Esophagus muscularis mucosa (tissue), 4 donors: Measurements from ENCODE around the gene EEPD1. TPM values are rescaled to one million over a fixed set of nuclear protein-coding genes. Genes with fewer than 3 reads are reported as not detected.

Experiments
- DNase-seq: peaks from one replicate; pipeline ENCODE4 v3.0.0-alpha.2; 2017; ENCODE audit errors: extremely low spot score
- H3K27ac ChIP-seq, 4 donors: fragments of 200-600 bp; sonication (generic); replicated peaks in 1 of 4; 1 replicate in 3 of 4; 2 replicates in 1 of 4; pipeline ENCODE4 v1.5.1; 2016 to 2019; ENCODE audit warnings: mild to moderate bottlenecking in 1 of 4
- H3K27me3 ChIP-seq, 4 donors: fragments of 200-600 bp; sonication (generic); one replicate each; pipeline versions ENCODE4 v1.5.1 to v1.6.0; 2016 to 2019
- H3K36me3 ChIP-seq, 4 donors: fragments of 200-600 bp; sonication (generic); one replicate each; pipeline ENCODE4 v1.5.1; 2016 to 2019
- H3K4me1 ChIP-seq, 4 donors: fragments of 200-600 bp; sonication (generic); one replicate each; pipeline ENCODE4 v1.5.1; 2016 to 2019
- H3K4me3 ChIP-seq, 4 donors: fragments of 200-600 bp; sonication (generic); 1 replicate in 2 of 4; 2 replicates in 2 of 4; pipeline ENCODE4 v1.5.1; 2016 to 2019; ENCODE audit warnings: mild to moderate bottlenecking in 4 of 4, moderate library complexity in 1 of 4
- H3K9me3 ChIP-seq, 4 donors: fragments of 200-600 bp; sonication (generic); 1 replicate in 3 of 4; 2 replicates in 1 of 4; pipeline ENCODE4 v1.5.1; 2016 to 2019
- EP300 ChIP-seq: sonication (generic); formaldehyde crosslinking; IDR thresholded peaks from one replicate; pipeline ENCODE4 v1.6.1; 2017; ENCODE audit warnings: antibody characterized with exemption
- POLR2A ChIP-seq: fragments of 450-650 bp; IDR thresholded peaks from one replicate; pipeline ENCODE4 v1.6.1; 2017; ENCODE audit warnings: antibody characterized with exemption, moderate library complexity, mild to moderate bottlenecking, low read depth
- POLR2AphosphoS5 ChIP-seq, 2 donors: sonication (generic); formaldehyde crosslinking; IDR thresholded peaks; one replicate each; pipeline ENCODE4 v1.6.1; 2017; ENCODE audit warnings: antibody characterized with exemption in 2 of 2
- WGBS: methylation state at CpG from one replicate; pipeline ENCODE4 v1.1.5; 2018; 5-methylcytosine and 5-hydroxymethylcytosine counted together
- intact Hi-C: fragments of 100-400 bp; cut with DNase I; formaldehyde crosslinking; loops from one replicate; pipeline ENCODE4 v1.15.1; 2023
- total RNA-seq, 4 donors: library from RNA; depleted of rRNA; stranded (reverse); fragments of >200 nt; gene quantifications; one replicate each; pipeline versions ENCODE4 v1.1.0 to v1.2.1, GENCODE V29; 2016
- TF ChIP-seq, protein P1 (sequence below), 3 experiments: fragments of 200-600 bp in 2 of 3; fragments of 450-650 bp in 1 of 3; sonication (generic) in 2 of 3; IDR thresholded peaks; one replicate each; pipeline ENCODE4 v1.5.1; 2017 to 2019; ENCODE audit warnings: antibody characterized with exemption in 3 of 3, mild to moderate bottlenecking in 2 of 3, moderate library complexity in 1 of 3

The EEPD1 gene
- total RNA-seq, 4 donors from 2014 or later, result 18.7 to 27.9 (median 26.6) TPM

DNA sequence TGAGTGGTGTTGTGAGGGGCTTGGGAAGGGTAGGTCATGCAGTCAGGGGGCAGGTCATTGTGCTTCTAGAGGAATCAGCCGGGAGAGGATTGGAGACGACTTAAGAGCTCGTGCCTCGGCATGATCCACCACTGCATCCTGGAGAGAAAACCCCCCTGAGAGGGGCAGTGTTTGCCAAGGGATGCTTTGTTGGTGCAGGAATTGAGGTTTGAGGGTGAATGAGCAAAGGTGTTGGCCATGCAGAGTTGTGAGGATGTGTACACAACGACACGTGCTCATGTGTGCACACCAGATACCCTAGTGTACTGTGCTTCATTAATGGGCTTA, 151.0 kb downstream of the EEPD1 start:
- Histone ChIP-seq H3K4me3 (no peak overlapping the region), H3K27me3 (no peaks in the 10 kb centered on the region), H3K4me1 (peaks cover 43 to 55% (median 54%) of the 10 kb centered on the region in 4 donors), H3K36me3 (peaks cover 0 to 17% (median 4%) of the 10 kb centered on the region in 4 donors), H3K27ac (peak overlapping the region; percentile 74 to 84 (median 80)), H3K9me3 (no peaks in the 10 kb centered on the region)
- intact Hi-C loops, result no loop called here
- no peak for DNase-seq
- 60% methylated on average over 6 of the region's 6 CpGs for WGBS
- TF ChIP-seq POLR2A (no peak), POLR2AphosphoS5 (IDR thresholded peaks at IDR 0.05) (no peak), EP300 (no peak)
- TF ChIP-seq, protein P1, sequence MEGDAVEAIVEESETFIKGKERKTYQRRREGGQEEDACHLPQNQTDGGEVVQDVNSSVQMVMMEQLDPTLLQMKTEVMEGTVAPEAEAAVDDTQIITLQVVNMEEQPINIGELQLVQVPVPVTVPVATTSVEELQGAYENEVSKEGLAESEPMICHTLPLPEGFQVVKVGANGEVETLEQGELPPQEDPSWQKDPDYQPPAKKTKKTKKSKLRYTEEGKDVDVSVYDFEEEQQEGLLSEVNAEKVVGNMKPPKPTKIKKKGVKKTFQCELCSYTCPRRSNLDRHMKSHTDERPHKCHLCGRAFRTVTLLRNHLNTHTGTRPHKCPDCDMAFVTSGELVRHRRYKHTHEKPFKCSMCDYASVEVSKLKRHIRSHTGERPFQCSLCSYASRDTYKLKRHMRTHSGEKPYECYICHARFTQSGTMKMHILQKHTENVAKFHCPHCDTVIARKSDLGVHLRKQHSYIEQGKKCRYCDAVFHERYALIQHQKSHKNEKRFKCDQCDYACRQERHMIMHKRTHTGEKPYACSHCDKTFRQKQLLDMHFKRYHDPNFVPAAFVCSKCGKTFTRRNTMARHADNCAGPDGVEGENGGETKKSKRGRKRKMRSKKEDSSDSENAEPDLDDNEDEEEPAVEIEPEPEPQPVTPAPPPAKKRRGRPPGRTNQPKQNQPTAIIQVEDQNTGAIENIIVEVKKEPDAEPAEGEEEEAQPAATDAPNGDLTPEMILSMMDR (IDR thresholded peaks at IDR 0.05), result no peak

DNA sequence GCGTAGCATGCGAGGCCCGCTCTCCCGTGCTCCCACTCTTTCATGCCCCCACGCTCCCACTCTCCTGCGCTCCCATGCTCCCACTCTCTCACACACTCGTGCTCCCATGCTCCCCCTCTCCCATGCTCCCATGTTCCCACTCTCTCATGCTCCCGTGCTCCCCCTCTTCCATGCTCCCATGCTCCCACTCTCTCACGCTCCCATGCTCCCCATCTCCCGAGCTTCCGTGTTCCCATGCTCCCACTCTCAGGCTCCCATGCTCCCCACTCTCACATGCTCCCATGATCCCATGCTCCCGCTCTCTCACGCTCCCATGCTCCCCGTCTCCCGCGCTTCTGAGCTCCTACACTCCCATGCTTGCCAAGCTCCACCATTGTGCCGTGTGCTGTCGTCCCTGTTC, 152.2 kb downstream of the EEPD1 start:
- 97% methylated on average over 18 of the region's 18 CpGs for whole genome bisulfite sequencing
- Histone ChIP-seq H3K4me3 (no peak overlapping the region), H3K4me1 (peaks cover 41 to 54% (median 53%) of the 10 kb centered on the region in 4 donors), H3K36me3 (peaks cover 0 to 6% (median 0%) of the 10 kb centered on the region in 4 donors), H3K27me3 (no peaks in the 10 kb centered on the region), H3K9me3 (no peaks in the 10 kb centered on the region), H3K27ac (no peak overlapping the region)
- intact Hi-C loops, result no loop called here
- TF ChIP-seq EP300 (no peak), POLR2A (no peak), POLR2AphosphoS5 (IDR thresholded peaks at IDR 0.05) (no peak)
- TF ChIP-seq, protein P1 (IDR thresholded peaks at IDR 0.05), result no peak
- DNase-seq, result no peak

DNA sequence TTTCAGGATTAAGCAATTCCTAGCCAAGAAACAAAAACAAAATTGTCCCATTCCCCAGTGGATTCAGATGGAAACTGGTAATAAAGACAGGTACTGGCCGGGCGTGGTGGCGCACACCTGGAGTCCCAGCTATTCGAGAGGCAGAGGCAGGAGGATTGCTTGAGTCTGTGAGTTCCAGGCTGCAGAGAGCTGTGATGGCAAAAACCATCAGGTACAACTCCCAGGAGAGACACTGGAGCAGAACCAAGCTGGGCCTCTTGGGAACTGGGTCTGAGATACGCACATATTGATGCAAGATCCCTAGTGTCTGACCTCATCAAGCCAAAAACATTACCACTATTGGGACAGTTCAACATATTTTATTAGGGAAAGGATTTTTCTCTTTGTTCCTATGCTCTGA, 152.6 kb downstream of the EEPD1 start:
- H3K4me3 ChIP-seq, result no peak overlapping the region
- peaks cover 0 to 1% (median 0%) of the 10 kb centered on the region in 4 donors for H3K36me3 ChIP-seq
- 100% methylated on average over 5 of the region's 5 CpGs for WGBS
- H3K9me3 ChIP-seq, result no peaks in the 10 kb centered on the region
- no peak overlapping the region for H3K27ac ChIP-seq
- intact Hi-C loops, result no loop called here
- H3K27me3 ChIP-seq, result no peaks in the 10 kb centered on the region
- peaks cover 37 to 52% (median 49%) of the 10 kb centered on the region in 4 donors for H3K4me1 ChIP-seq
- no peak for DNase-seq
- TF ChIP-seq POLR2AphosphoS5 (IDR thresholded peaks at IDR 0.05), result no peak

DNA sequence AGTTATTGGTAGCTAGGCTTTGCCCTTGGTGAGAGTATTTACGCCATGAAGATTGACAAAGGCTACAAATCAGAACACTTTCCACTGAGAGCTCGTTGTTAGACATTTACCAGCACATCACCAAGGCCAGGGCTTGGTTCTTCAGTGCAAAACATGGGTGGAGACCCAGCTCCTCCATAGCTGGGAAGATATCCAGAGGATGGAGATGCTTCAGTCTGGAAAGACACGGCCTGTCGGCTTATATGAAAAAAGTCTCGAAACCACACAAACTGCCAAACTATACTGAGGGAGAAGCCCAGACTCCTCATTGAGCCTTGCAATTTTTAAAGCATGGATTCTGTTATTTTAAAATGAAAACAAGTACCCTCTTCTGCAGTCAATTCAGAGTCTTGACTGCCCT, 153.2 kb downstream of the EEPD1 start:
- Histone ChIP-seq H3K9me3 (no peaks in the 10 kb centered on the region), H3K27me3 (no peaks in the 10 kb centered on the region), H3K4me1 (peaks cover 31 to 46% (median 44%) of the 10 kb centered on the region in 4 donors), H3K4me3 (no peak overlapping the region), H3K27ac (no peak overlapping the region), H3K36me3 (no peaks in the 10 kb centered on the region)
- 72% methylated on average over 5 of the region's 5 CpGs for WGBS
- no peak for TF ChIP-seq POLR2A
- intact Hi-C loops, result no loop called here
- no peak for DNase-seq

DNA sequence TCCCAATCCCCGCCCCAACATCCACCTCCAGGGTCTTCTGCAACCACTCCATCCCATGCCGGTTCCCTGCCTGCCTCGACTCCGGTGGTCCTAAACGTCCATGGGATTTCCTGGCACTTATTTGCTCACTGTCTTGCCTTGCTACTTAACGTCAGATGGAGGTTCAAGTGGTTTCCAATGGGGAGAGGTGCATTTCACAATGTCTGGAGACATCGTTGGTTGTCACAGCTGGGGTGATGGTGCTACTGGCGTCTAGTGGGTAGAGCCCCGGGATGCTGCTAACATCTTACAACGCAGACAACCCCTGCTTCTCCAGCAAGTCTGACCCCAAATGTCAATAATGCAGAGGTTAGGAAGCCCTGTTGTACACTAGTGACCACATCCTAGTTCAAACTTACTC, 153.7 kb downstream of the EEPD1 start:
- Histone ChIP-seq H3K4me1 (peaks cover 27 to 43% (median 39%) of the 10 kb centered on the region in 4 donors), H3K4me3 (no peak overlapping the region), H3K27me3 (no peaks in the 10 kb centered on the region), H3K36me3 (no peaks in the 10 kb centered on the region), H3K27ac (no peak overlapping the region), H3K9me3 (no peaks in the 10 kb centered on the region)
- DNase-seq, result no peak
- 93% methylated on average over 10 of the region's 10 CpGs for WGBS
- intact Hi-C loops, result no loop called here
- no peak for TF ChIP-seq EP300
- no peak for TF ChIP-seq POLR2AphosphoS5 (IDR thresholded peaks at IDR 0.05)
- TF ChIP-seq, protein P1 (IDR thresholded peaks at IDR 0.05), result no peak
- TF ChIP-seq POLR2A, result no peak

DNA sequence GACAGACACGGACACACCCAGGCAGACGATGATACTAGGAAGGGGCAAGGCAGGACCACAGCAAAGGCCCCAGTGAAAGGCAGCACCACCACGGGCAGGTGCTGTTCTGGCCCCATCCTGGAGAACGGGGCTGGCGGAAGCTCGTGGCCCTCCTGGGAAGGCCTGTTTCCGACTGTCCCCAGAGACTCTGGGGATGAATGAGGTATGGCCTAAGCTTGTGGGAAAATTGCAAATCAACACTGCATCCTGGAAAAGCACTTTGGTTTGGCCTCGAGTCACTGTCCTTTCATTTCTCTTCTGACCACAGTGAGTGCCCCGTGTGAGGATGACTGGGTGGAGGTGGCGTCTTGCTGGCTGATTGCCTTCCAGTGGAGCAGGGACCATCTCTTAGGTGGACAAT, 155.0 kb downstream of the EEPD1 start:
- no peaks in the 10 kb centered on the region for H3K27me3 ChIP-seq
- no peaks in the 10 kb centered on the region for H3K36me3 ChIP-seq
- TF ChIP-seq, protein P1 (IDR thresholded peaks at IDR 0.05), result no peak
- TF ChIP-seq POLR2A, result no peak
- TF ChIP-seq EP300, result no peak
- no peak for TF ChIP-seq POLR2AphosphoS5 (IDR thresholded peaks at IDR 0.05)
- no peak overlapping the region for H3K4me3 ChIP-seq
- H3K27ac ChIP-seq, result no peak overlapping the region
- H3K4me1 ChIP-seq, result peaks cover 15 to 30% (median 26%) of the 10 kb centered on the region in 4 donors
- DNase-seq, result no peak
- 83% methylated on average over 10 of the region's 10 CpGs for WGBS
- intact Hi-C loops, result no loop called here
- H3K9me3 ChIP-seq, result no peaks in the 10 kb centered on the region
